DND-41 (cell line): Measurements from ENCODE around the gene UAP1L1.

Source experiments
- EZH2 ChIP-seq: IDR thresholded peaks from 3 replicates; pipeline ENCODE4 v1.6.1; 2012; ENCODE audit warnings: borderline replicate concordance, low read depth, mild to moderate bottlenecking, moderate library complexity, low read length, inconsistent platforms; ENCODE audit not compliant: severe bottlenecking
- TF ChIP-seq, protein P1 (sequence below): IDR thresholded peaks from 2 replicates; pipeline ENCODE4 v1.5.1; 2012; ENCODE audit warnings: borderline replicate concordance, low read length, moderate library complexity, mild to moderate bottlenecking; ENCODE audit not compliant: poor library complexity, severe bottlenecking; ENCODE audit errors: extremely low read depth

DNA sequence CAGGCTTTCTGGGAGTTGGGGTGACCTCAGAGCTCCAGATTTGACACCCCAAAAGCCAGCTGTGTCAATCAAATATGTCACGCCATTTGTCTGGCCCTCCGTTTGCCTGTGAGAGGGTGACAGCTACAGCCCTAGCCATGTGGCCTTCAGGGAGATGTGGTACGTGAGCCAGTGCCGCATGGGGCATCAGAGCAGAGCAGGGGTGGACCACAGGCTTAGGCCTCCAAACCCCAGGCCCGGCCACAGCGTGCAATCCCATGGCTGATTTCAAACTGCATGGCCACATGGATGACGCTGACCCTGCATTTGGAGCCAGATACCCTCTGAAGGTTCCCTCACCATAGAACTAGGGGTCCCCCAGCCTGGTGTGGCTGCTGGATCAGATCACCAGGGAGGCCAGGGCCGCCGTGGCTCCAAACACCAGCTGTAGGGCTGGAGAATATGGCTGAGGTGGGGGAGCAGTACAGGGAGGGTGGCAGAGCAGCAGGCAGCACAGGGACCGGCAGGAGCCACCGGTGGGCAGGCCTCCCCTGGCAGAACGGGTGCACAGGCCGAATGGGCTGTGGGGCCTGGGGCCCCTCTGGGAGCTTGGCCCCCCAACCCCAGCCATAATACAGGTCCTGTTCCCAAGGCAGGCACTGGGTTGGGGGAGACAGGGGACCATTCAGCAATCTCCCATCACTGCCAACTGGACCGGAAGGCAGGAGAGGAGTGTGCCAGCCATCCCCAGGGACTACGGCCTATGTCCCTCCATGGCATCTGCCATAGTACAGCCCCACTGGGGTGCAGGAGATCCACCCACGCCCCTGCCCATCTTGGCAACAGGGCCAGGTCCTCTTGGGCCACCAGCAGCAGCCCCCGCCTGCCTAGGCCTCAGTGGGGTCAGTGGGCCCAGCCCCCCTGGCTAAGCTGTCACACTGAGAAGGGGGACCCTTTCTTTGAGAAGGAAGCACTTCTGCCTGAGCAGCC lies 8.5 kb upstream of the UAP1L1 start:
- TF ChIP-seq, protein P1, sequence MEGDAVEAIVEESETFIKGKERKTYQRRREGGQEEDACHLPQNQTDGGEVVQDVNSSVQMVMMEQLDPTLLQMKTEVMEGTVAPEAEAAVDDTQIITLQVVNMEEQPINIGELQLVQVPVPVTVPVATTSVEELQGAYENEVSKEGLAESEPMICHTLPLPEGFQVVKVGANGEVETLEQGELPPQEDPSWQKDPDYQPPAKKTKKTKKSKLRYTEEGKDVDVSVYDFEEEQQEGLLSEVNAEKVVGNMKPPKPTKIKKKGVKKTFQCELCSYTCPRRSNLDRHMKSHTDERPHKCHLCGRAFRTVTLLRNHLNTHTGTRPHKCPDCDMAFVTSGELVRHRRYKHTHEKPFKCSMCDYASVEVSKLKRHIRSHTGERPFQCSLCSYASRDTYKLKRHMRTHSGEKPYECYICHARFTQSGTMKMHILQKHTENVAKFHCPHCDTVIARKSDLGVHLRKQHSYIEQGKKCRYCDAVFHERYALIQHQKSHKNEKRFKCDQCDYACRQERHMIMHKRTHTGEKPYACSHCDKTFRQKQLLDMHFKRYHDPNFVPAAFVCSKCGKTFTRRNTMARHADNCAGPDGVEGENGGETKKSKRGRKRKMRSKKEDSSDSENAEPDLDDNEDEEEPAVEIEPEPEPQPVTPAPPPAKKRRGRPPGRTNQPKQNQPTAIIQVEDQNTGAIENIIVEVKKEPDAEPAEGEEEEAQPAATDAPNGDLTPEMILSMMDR: no peak
- no peak for TF ChIP-seq EZH2
